Naive thymus-derived CD4-positive, alpha-beta T cell (primary cell): Measurements from ENCODE around the gene ALKBH1. TPM values are rescaled to one million over a fixed set of nuclear protein-coding genes. Genes with fewer than 3 reads are reported as not detected.
"Not testable (repeated sequence)": the region's sequence is repeated elsewhere in the genome, so short reads cannot be mapped to it uniquely, and the experiment has no call there.

Experiments used
- ATAC-seq: fragments of 150-1000 bp; cut with Tn5 transposase; 2 replicates; pipeline ENCODE4 v1.10.0; 2021; ENCODE audit warnings: mild to moderate bottlenecking, moderate library complexity
- CTCF ChIA-PET: fragments of 350-600 bp; sonication (Branson Sonifier 250); formaldehyde crosslinking; loops from one replicate; lab custom pipeline; 2021; ENCODE audit warnings: antibody characterized with exemption; lab: Charles Lee
- POLR2A ChIA-PET: fragments of 350-600 bp; sonication (Branson Sonifier 250); formaldehyde crosslinking; loops from one replicate; lab custom pipeline; 2021; ENCODE audit warnings: antibody characterized with exemption, inconsistent platforms; lab: Charles Lee
- DNase-seq, 9 donors: peaks; one replicate each; pipeline versions ENCODE4 v3.0.0 to v3.0.0-alpha.2; 2020 to 2022; ENCODE audit warnings: mixed read lengths in 1 of 9
- H3K27ac ChIP-seq: one replicate; pipeline ENCODE4 v1.7.0; 2013; ENCODE audit warnings: mild to moderate bottlenecking, low read depth, low read length, moderate library complexity
- H3K27me3 ChIP-seq, 2 donors: one replicate each; pipeline ENCODE4 v1.7.0; 2013; ENCODE audit warnings: low read length in 2 of 2, mild to moderate bottlenecking in 2 of 2, moderate library complexity in 2 of 2; ENCODE audit not compliant: control insufficient read depth in 2 of 2, insufficient read depth in 2 of 2
- H3K36me3 ChIP-seq, 3 experiments: 1 replicate in 2 of 3; 2 replicates in 1 of 3; pipeline ENCODE4 v1.7.0; 2013; ENCODE audit warnings: low read length in 3 of 3, mild to moderate bottlenecking in 3 of 3, moderate library complexity in 1 of 3; ENCODE audit not compliant: insufficient read depth in 3 of 3, control insufficient read depth in 2 of 3
- H3K4me1 ChIP-seq, 2 donors: one replicate each; pipeline ENCODE4 v1.7.0; 2013; ENCODE audit warnings: low read length in 2 of 2, mild to moderate bottlenecking in 2 of 2, moderate library complexity in 1 of 2; ENCODE audit not compliant: control insufficient read depth in 2 of 2, insufficient read depth in 2 of 2
- H3K4me3 ChIP-seq: 2 replicates; pipeline ENCODE4 v1.7.0; 2013; ENCODE audit warnings: mild to moderate bottlenecking, low read length
- H3K9me3 ChIP-seq, 3 experiments: 1 replicate in 2 of 3; 2 replicates in 1 of 3; pipeline ENCODE4 v1.7.0; 2013; ENCODE audit warnings: low read length in 3 of 3; ENCODE audit not compliant: control insufficient read depth in 2 of 3
- H3K27ac Mint-ChIP-seq, 9 donors: one replicate each; pipeline ENCODE4 v1.8.0; 2020 to 2022; ENCODE audit warnings: mixed read lengths in 9 of 9, mild to moderate bottlenecking in 8 of 9, moderate library complexity in 5 of 9, inconsistent platforms in 2 of 9
- H3K27me3 Mint-ChIP-seq, 5 donors: one replicate each; pipeline ENCODE4 v1.8.0; 2021 to 2022; ENCODE audit warnings: mixed read lengths in 5 of 5, mild to moderate bottlenecking in 1 of 5
- H3K36me3 Mint-ChIP-seq, 5 donors: one replicate each; pipeline ENCODE4 v1.8.0; 2020 to 2022; ENCODE audit warnings: mixed read lengths in 5 of 5, mild to moderate bottlenecking in 3 of 5, inconsistent platforms in 1 of 5
- H3K4me1 Mint-ChIP-seq, 7 donors: one replicate each; pipeline ENCODE4 v1.8.0; 2020 to 2022; ENCODE audit warnings: mixed read lengths in 7 of 7, mild to moderate bottlenecking in 3 of 7, inconsistent platforms in 1 of 7
- H3K4me3 Mint-ChIP-seq, 10 donors: one replicate each; pipeline ENCODE4 v1.8.0; 2020 to 2022; ENCODE audit warnings: mild to moderate bottlenecking in 10 of 10, mixed read lengths in 10 of 10, moderate library complexity in 6 of 10, inconsistent platforms in 2 of 10
- H3K9me3 Mint-ChIP-seq, 11 donors: one replicate each; pipeline ENCODE4 v1.8.0; 2020 to 2022; ENCODE audit warnings: mixed read lengths in 11 of 11, mild to moderate bottlenecking in 4 of 11, inconsistent platforms in 1 of 11, moderate library complexity in 1 of 11
- intact Hi-C, 2 donors: fragments of 100-400 bp; cut with micrococcal nuclease; formaldehyde crosslinking; loops; one replicate each; pipeline ENCODE4 v1.15.1; 2023
- polyA plus RNA-seq, 2 donors: library from polyadenylated mRNA; unstranded; fragments of 300-500 nt; fragmentation: Illumina TruSeq; gene quantifications; one replicate each; pipeline ENCODE4 v1.2.3, GENCODE V29; 2021
- total RNA-seq, 6 experiments: library from RNA in 5 of 6; stranded (reverse) in 5 of 6; gene quantifications; 1 replicate in 5 of 6; 2 replicates in 1 of 6; pipeline ENCODE4 v1.2.3 and lab custom pipeline; 2021 to 2026

Gene ALKBH1
- total and polyA plus RNA-seq, 7 experiments from 2014 or later = 7.6 to 20.3 (median 11.4) TPM

GRCh38 chr14:77661562-77661961, 46.3 kb downstream of the ALKBH1 start:
- H3K4me3 Mint-ChIP-seq, POLR2A ChIA-PET, H3K27ac Mint-ChIP-seq, ATAC-seq, H3K4me3 ChIP-seq, H3K4me1 ChIP-seq, intact Hi-C loops, H3K9me3 ChIP-seq, DNase-seq, H3K27ac ChIP-seq, H3K27me3 ChIP-seq, CTCF ChIA-PET, H3K27me3 Mint-ChIP-seq, H3K9me3 Mint-ChIP-seq, H3K36me3 ChIP-seq: not testable (repeated sequence)
- H3K36me3 Mint-ChIP-seq = peaks cover 0 to 12% (median 0%) of the 10 kb centered on the region in 5 donors
- peaks cover 0 to 12% (median 0%) of the 10 kb centered on the region in 7 donors for H3K4me1 Mint-ChIP-seq

GRCh38 chr14:77660754-77661153, 47.1 kb downstream of the ALKBH1 start:
- no peaks in the 10 kb centered on the region for H3K27me3 Mint-ChIP-seq
- no peaks in the 10 kb centered on the region for H3K4me1 ChIP-seq
- no peak for ATAC-seq
- peaks cover 0 to 12% (median 0%) of the 10 kb centered on the region in 5 donors for H3K36me3 Mint-ChIP-seq
- H3K9me3 Mint-ChIP-seq = no peaks in the 10 kb centered on the region
- H3K27me3 ChIP-seq = no peaks in the 10 kb centered on the region
- ChIA-PET CTCF (no interaction called here), POLR2A (no interaction called here)
- H3K9me3 ChIP-seq = no peaks in the 10 kb centered on the region
- intact Hi-C loops = no loop called here
- H3K27ac ChIP-seq = no peak overlapping the region
- no peaks in the 10 kb centered on the region for H3K36me3 ChIP-seq
- no peak for DNase-seq
- no peak overlapping the region for H3K27ac Mint-ChIP-seq
- H3K4me1 Mint-ChIP-seq = peaks cover 0 to 8% (median 0%) of the 10 kb centered on the region in 7 donors
- H3K4me3 Mint-ChIP-seq = no peak overlapping the region
- no peak overlapping the region for H3K4me3 ChIP-seq

GRCh38 chr14:77659831-77660230, 48.0 kb downstream of the ALKBH1 start:
- no peak overlapping the region for H3K4me3 ChIP-seq
- no peaks in the 10 kb centered on the region for H3K27me3 Mint-ChIP-seq
- no peak for DNase-seq
- no peak overlapping the region for H3K27ac Mint-ChIP-seq
- no peaks in the 10 kb centered on the region for H3K9me3 Mint-ChIP-seq
- no peak overlapping the region for H3K27ac ChIP-seq
- H3K4me1 Mint-ChIP-seq = peaks cover 0 to 11% (median 0%) of the 10 kb centered on the region in 7 donors
- ChIA-PET POLR2A (no interaction called here), CTCF (no interaction called here)
- no peaks in the 10 kb centered on the region for H3K27me3 ChIP-seq
- peaks cover 0 to 12% (median 0%) of the 10 kb centered on the region in 5 donors for H3K36me3 Mint-ChIP-seq
- ATAC-seq = peak; percentile 81
- H3K4me3 Mint-ChIP-seq = no peak overlapping the region
- H3K36me3 ChIP-seq = no peaks in the 10 kb centered on the region
- H3K4me1 ChIP-seq = no peaks in the 10 kb centered on the region
- intact Hi-C loops = loop anchor here in 1 of 2 donors (10.0 kb wide), 1 partner anchor 935 kb away; no protein-coding TSS in a partner anchor
- H3K9me3 ChIP-seq = no peaks in the 10 kb centered on the region

- H3K9me3 ChIP-seq = no peaks in the 10 kb centered on the region
- H3K27me3 Mint-ChIP-seq = no peaks in the 10 kb centered on the region
- CTCF ChIA-PET = no interaction called here
- peak overlapping the region in 1 of 9 donors; percentile 59 for H3K27ac Mint-ChIP-seq
- H3K36me3 Mint-ChIP-seq = peaks cover 0 to 2% (median 0%) of the 10 kb centered on the region in 5 donors
- H3K4me1 Mint-ChIP-seq = peaks cover 0 to 21% (median 0%) of the 10 kb centered on the region in 7 donors
- DNase-seq = no peak
- H3K27me3 ChIP-seq = no peaks in the 10 kb centered on the region
- H3K4me1 ChIP-seq = no peaks in the 10 kb centered on the region
- peak; percentile 60 for ATAC-seq
- H3K4me3 ChIP-seq = no peak overlapping the region
- H3K4me3 Mint-ChIP-seq = no peak overlapping the region
- intact Hi-C loops = loop anchor here in 1 of 2 donors (10.0 kb wide), 1 partner anchor 938 kb away; no protein-coding TSS in a partner anchor
- no peaks in the 10 kb centered on the region for H3K36me3 ChIP-seq
- POLR2A ChIA-PET = no interaction called here
- no peak overlapping the region for H3K27ac ChIP-seq
- H3K9me3 Mint-ChIP-seq = no peaks in the 10 kb centered on the region
Observed at GRCh38 chr14:77657280-77657679, 50.5 kb downstream of the ALKBH1 start.

- Histone ChIP-seq H3K27me3 (no peaks in the 10 kb centered on the region), H3K36me3 (no peaks in the 10 kb centered on the region), H3K9me3 (no peaks in the 10 kb centered on the region), H3K27ac (no peak overlapping the region), H3K4me3 (no peak overlapping the region), H3K4me1 (no peaks in the 10 kb centered on the region)
- peak overlapping the region in 3 of 9 donors; percentile 36 to 62 (median 60) for H3K27ac Mint-ChIP-seq
- H3K36me3 Mint-ChIP-seq = no peaks in the 10 kb centered on the region
- intact Hi-C loops = loop anchor here in 1 of 2 donors (10.0 kb wide), 1 partner anchor 941 kb away; no protein-coding TSS in a partner anchor
- ChIA-PET POLR2A (no interaction called here), CTCF (interaction anchor here (0.9 kb wide), 1 partner anchor 12 kb away, joined by 4 read pairs; no protein-coding TSS in a partner anchor)
- H3K9me3 Mint-ChIP-seq = no peaks in the 10 kb centered on the region
- H3K4me3 Mint-ChIP-seq = no peak overlapping the region
- no peaks in the 10 kb centered on the region for H3K27me3 Mint-ChIP-seq
- ATAC-seq (no peak), DNase-seq (no peak)
- H3K4me1 Mint-ChIP-seq = peaks cover 0 to 25% (median 0%) of the 10 kb centered on the region in 7 donors
Observed at GRCh38 chr14:77654001-77654441, 53.8 kb downstream of the ALKBH1 start.

- CTCF ChIA-PET = no interaction called here
Observed at GRCh38 chr14:77649326-77649725, 58.5 kb downstream of the ALKBH1 start.

More at GRCh38 chr14:77649326-77649725, 58.5 kb downstream of the ALKBH1 start:
- no peaks in the 10 kb centered on the region for H3K36me3 Mint-ChIP-seq
- H3K4me1 Mint-ChIP-seq = peaks cover 0 to 15% (median 0%) of the 10 kb centered on the region in 7 donors
- intact Hi-C loops = loop anchor here in 1 of 2 donors (10.0 kb wide), 1 partner anchor 55 kb away; no protein-coding TSS in a partner anchor
- H3K9me3 ChIP-seq = no peaks in the 10 kb centered on the region
- no peaks in the 10 kb centered on the region for H3K27me3 ChIP-seq
- no peak overlapping the region for H3K4me3 ChIP-seq
- H3K36me3 ChIP-seq = no peaks in the 10 kb centered on the region
- POLR2A ChIA-PET = no interaction called here
- DNase-seq = no peak
- H3K4me1 ChIP-seq = no peaks in the 10 kb centered on the region
- H3K4me3 Mint-ChIP-seq = no peak overlapping the region
- no peak overlapping the region for H3K27ac Mint-ChIP-seq
- no peak overlapping the region for H3K27ac ChIP-seq
- H3K9me3 Mint-ChIP-seq = peaks cover 0 to 3% (median 0%) of the 10 kb centered on the region in 11 donors
- no peak for ATAC-seq
- peaks cover 0 to 3% (median 0%) of the 10 kb centered on the region in 5 donors for H3K27me3 Mint-ChIP-seq
